HEK293T (cell line): ENCODE results near the gene LINC01488.

Experiments used
- ARNT ChIP-seq: fragments of 450-650 bp; IDR thresholded peaks from 2 replicates; pipeline ENCODE4 v1.6.1; 2017; ENCODE audit warnings: mild to moderate bottlenecking
- BHLHE40 ChIP-seq: fragments of 450-650 bp; IDR thresholded peaks from 2 replicates; pipeline ENCODE4 v1.6.1; 2016; ENCODE audit warnings: mild to moderate bottlenecking, moderate library complexity, borderline replicate concordance
- ELF4 ChIP-seq: fragments of 450-650 bp; IDR thresholded peaks from 2 replicates; pipeline ENCODE4 v1.6.1; 2017; ENCODE audit warnings: antibody characterized with exemption
- FOXA1 ChIP-seq: fragments of 450-650 bp; IDR thresholded peaks from 2 replicates; pipeline ENCODE4 v1.6.1; 2016; ENCODE audit warnings: mild to moderate bottlenecking
- FOXK2 ChIP-seq: fragments of 450-650 bp; IDR thresholded peaks from 2 replicates; pipeline ENCODE4 v1.6.1; 2016; ENCODE audit warnings: mild to moderate bottlenecking
- FOXM1 ChIP-seq: fragments of 450-650 bp; IDR thresholded peaks from 2 replicates; pipeline ENCODE4 v1.6.1; 2017; ENCODE audit warnings: mild to moderate bottlenecking, borderline replicate concordance
- HDGF ChIP-seq: fragments of 450-650 bp; IDR thresholded peaks from 2 replicates; pipeline ENCODE4 v1.6.1; 2017; ENCODE audit warnings: antibody characterized with exemption, borderline replicate concordance
- L3MBTL2 ChIP-seq: fragments of 450-650 bp; conservative IDR thresholded peaks from 2 replicates; pipeline ENCODE4 v1.6.1; 2016; ENCODE audit warnings: mild to moderate bottlenecking
- LEF1 ChIP-seq: fragments of 450-650 bp; IDR thresholded peaks from 2 replicates; pipeline ENCODE4 v1.6.1; 2017; ENCODE audit warnings: mild to moderate bottlenecking, borderline replicate concordance
- SP1 ChIP-seq: fragments of 450-650 bp; IDR thresholded peaks from 2 replicates; pipeline ENCODE4 v1.6.1; 2017
- SUZ12 ChIP-seq: fragments of 450-650 bp; IDR thresholded peaks from 2 replicates; pipeline ENCODE4 v1.6.1; 2016; ENCODE audit warnings: mild to moderate bottlenecking
- TARDBP ChIP-seq: fragments of 450-650 bp; IDR thresholded peaks from 2 replicates; pipeline ENCODE4 v1.6.1; 2016
- ZNF384 ChIP-seq: fragments of 450-650 bp; IDR thresholded peaks from 2 replicates; pipeline ENCODE4 v1.6.1; 2016

DNA sequence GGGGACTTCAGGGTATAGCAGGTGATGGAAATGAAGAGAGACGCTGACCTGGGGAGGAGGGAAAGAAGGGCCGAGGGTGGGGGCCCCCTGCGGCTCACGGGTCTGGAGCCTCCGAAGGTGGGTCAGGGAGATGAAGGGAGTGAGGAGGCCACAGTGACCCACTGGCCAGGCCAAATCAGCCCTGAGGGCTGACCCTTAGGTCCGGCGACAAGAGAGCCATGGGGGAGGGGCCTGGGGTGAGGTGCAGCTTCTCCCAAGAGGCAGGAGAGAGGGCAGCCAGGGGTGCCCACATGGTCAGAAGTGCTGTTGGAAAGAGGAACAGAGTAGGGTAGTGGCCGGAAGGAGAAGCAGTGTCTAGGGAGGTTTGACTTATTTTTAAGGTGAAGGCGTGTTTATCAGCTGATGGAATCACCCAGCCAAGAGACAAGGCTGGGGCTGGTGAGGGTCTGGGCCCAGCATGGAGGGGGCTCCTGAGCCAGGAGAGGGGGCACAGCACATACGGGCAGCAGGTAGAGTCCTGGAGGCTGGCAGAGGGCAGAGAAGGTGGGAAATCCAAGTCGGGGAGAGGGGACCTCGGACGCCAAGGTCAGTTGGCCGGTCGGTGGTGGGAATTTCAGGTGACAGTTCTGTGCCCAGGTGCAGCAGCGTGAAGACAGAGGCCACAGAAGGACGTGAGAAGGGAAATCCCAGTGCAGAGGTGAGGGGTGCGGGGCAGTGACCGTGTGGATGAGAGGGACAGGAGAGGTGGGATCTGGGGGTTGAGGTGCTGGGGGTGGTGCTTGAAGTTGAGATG, 49.0 kb downstream of the LINC01488 start:
- TF ChIP-seq ELF4 (no peak), SUZ12 (no peak), BHLHE40 (no peak), ZNF384 (no peak), FOXA1 (no peak), SP1 (no peak), FOXM1 (no peak), HDGF (no peak), TARDBP (no peak), ARNT (no peak), LEF1 (no peak), FOXK2 (no peak), L3MBTL2 (no peak)
